ENCODE results near the gene GSK3B.
"Not testable (repeated sequence)": the region's sequence is repeated elsewhere in the genome, so short reads cannot be mapped to it uniquely, and the experiment has no call there.

GSK3B gene

DNA sequence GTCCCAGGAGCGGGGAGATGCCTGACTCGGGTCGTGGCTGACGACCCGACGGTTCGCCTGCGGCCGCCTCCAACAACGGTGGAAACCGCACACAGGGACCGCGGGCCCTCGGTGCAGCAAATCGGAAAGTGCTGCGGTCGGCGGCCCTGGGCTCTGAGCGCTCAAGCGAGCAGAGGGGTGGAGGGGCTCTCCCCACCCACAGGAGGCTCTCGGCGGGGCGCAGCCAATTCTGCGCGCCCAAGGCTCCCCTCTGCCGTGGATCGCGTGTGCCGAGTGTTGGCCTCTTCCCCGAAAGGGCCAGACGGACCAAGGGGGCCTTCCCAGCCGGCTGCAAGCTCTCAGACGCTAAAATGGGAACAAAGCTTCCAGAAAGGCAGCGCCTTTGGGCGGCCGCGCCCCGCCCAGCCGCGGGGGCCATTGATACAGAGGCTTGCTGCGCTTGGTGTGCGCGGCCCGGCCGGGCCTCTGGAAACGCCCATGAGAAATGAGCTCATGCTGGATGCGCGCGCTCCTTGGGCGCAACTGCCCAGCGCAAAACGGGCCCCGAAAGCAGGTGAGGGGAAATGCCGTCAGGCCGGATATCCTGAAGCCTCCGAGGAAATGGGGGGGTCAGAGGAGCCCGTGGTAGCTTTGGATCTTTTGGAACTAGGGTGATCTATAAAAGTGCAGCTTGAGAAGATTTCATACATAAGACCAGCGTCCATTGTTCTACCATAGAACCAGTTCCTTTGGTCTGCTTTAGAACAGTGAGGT lies 1.2 kb upstream of the GSK3B start:
- DNase-seq, result peak; percentile 68 to 69

GRCh38 chr3:120094776-120095225 lies 554 bp upstream of the GSK3B start:
- DNase-seq, result peak in 1 of 2 experiments; percentile 99

DNA sequence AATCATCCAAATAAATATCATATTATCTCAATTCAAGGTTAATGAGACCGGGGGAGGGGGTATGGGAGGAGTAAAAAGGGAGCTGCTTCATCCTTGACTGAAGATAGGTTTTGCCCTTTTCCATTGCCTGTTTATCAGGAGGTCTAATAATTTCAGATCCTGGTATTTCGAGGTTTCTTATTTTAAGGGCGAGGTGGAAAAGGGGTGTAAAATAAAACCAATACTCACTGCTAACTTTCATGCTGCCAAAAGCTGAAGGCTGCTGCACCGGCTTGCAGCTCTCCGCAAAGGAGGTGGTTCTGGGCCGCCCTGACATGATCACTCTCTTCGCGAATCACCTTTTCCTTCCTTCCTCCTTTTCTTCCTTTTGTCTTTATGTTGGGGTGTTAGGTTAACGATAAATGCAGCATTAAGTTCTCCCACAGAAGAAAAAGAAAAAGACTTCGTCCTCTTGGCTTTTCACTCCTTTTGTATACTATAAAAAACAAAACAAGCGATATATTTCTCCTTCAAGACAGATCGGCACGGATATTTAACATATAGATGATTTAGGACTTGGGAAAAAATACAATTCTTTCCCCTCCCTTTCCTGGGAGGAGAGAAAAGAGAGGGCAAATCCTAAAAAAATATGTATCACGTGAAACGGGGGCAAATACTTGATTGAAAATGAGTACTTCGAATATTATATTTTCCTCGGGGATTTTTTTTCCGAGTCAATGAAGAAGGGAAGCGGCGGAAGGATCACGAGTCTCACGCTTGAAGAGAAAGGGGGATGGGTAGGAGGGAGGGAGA lies 932 bp downstream of the GSK3B start:
- DNase-seq, result peak in 1 of 2 experiments; percentile 15

GRCh38 chr3:120092474-120092873 lies 1.8 kb downstream of the GSK3B start:
- DNase-seq, result no peak

DNA sequence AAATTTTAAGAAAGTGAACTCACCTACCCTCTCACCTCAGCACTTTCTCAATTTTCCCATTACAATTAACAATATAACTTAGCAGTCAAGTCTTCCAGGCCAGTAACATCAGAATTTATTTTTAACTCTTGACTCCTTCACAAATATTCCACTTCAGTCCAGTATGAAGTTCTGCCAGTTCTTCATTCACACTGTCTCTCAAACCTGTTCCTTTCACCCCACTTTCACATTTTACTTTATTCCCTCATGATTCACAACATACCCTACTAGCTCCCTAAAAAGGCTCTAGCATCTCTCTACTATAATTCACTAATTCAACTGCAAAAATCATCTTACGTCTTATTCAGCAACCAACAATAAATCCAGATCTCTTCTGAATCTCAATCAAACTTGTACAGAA lies 3.8 kb downstream of the GSK3B start:
- no peak for DNase-seq

DNA sequence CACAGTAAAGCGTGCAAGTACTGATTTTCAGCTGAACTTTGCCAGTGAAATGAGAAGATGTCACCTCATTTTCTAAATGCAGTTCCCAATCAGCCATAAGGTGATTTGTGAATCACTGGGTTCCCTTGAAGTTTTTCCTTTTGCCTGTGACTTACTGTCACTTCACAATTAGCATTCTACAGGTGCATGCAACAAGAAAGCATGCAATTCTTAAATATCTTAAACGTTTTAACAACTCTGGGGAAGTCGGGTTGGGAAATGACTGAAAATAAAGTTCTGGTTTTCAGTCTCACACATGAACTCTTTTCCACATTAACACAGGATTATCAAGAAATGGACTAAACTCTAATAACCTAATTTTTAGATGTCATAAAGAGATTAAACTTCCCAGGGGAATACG lies 5.2 kb downstream of the GSK3B start:
- DNase-seq, result no peak

- DNase-seq, result no peak
These were observed 5.6 kb downstream of the GSK3B start for GRCh38 chr3:120088622-120089021.

GRCh38 chr3:120081719-120082118 lies 12.5 kb downstream of the GSK3B start:
- DNase-seq, result no peak

DNA sequence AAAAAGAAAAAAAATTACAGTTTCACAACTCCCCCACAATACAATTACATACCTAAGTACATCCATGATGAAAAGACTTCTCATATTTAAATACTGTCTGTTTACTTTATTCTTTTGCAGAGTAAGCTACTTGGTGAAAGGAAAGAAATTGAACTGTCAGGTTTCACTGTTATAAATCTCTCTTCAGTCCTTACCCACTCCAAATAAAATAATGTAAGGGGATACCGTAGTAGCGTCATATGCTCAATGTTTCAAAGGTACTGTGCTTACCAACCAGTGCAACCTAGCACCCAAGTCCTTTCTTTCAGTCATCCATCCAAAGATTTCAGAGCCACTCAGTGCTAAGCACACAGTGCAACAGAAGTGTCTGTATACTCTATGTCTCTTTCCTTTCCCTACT lies 13.4 kb downstream of the GSK3B start:
- DNase-seq, result no peak

DNA sequence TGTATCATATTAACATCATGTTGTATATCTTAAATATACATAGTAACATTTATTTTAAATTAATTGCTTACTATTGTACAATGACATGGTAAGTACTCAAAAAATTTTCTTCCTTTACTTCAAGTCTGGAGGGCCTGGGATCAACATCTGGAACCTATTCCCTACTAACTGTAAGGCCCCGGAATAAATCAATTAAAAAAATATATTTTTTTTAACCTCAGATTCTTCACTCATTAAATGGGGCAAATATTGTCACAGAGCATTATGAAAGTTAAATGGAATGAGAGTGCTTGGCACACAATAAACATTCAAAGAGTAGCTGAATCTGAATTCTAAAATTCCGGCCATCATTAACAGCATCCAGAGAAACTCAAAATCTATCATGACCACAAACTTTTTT lies 16.5 kb downstream of the GSK3B start:
- DNase-seq, result no peak

DNA sequence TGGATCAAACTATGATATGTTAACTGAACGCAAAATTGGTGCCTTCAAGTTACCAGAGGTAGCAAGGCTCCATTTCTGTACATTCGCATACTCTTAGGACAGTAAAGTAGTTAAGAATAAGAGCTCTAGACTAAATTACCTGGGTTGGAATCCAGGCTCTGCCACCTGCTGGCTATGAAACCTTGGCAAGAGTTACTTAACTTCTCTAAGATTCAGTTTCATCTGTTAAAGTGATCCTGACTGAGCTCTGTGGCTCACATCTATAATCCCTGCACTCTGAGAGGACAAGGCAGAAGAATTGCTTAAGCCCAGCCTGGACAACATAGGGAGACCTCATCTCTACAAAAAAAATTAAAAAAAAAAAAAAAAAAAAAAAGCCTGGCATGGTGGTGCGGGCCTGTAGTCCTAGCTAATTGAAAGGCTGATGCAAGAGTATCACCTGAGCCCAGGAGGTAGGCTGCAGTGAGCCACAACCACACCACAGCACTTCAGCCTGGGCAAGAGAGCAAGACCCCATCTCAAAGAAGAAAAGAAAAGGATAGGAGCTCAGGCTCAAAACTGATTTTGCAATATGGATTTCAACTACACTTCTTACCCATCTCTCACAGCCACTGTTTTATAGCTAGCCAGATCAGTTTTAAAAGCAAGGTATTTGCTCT lies 21.3 kb downstream of the GSK3B start:
- no peak for DNase-seq

- DNase-seq, result no peak
These were observed 23.0 kb downstream of the GSK3B start for GRCh38 chr3:120071259-120071658.

GRCh38 chr3:120070263-120070981 lies 23.8 kb downstream of the GSK3B start:
- DNase-seq, result no peak

DNA sequence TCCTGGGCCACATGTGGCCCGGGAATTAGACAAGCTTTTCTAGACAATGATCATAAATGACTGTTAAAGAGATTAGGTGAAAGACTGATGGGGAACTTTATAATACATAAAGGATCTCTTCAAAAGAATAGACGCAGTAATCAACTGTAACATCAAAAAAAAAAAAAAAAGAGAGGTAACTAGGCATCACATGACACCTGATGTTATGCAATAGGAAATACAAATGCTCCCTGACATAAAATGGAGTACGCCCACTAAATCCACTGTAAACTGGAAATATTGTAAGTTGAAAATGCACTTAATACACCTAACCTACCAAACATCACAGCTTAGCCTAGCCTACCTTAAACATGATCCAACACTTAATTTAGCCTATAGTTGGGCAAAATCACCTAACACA lies 27.2 kb downstream of the GSK3B start:
- no peak for DNase-seq

GRCh38 chr3:120066634-120067033 lies 27.6 kb downstream of the GSK3B start:
- no peak for DNase-seq

- no peak for DNase-seq
These were observed 29.6 kb downstream of the GSK3B start for GRCh38 chr3:120064641-120065040.

GRCh38 chr3:120062474-120062873 lies 31.8 kb downstream of the GSK3B start:
- DNase-seq, result no peak

DNA sequence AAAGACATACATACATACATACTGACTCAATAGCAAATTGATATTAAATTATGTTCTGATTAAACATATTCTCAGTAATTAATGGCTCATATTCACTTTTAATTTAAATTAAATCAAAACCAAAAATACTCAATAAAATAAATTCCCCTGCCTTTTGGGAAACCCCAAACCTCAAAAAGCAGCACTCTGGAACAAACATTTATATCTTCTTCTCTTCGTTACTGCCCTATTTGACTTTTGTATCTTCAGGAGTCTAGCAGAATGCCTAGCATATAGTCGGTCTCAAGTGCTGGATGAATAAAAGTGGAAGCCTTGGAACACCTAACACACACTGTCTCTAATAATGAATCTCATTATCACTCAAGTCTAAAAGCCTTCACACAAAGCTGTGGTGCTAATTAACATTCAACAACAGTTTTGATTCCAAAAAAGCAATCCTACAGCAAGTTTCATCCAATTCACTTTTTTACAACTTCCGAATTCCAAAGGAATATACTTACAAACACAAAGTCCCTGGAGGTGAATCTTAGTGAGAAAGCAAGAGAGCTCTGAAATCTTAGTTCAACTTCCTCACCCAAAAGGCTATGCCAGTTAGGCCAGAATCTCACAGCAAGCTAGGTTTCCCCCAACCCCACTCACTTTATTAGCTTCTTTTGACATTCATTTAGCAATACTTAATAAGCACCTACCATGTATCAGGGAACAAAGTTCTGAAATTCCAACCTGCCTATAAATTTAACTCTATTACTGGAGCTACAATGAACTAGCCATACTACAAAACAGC lies 35.0 kb downstream of the GSK3B start:
- no peak for DNase-seq

DNA sequence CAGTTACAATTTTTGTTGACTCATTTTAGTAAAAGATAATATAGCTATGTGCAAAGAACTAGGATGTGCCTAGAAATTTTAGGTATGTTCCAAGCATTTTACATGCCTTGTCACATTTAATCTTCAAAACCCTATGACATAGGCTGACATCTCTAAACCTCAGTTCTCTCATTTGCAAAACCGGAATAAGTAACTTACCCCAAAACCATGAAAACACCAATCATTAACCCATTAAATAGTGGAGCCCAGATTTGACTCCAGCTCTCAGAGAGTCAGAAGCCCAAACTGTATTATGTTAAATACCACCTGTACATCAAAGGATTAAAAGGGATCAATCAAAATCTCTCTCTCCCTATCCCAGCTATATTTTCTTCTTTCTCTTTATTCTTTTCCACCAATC lies 36.6 kb downstream of the GSK3B start:
- DNase-seq, result no peak

DNA sequence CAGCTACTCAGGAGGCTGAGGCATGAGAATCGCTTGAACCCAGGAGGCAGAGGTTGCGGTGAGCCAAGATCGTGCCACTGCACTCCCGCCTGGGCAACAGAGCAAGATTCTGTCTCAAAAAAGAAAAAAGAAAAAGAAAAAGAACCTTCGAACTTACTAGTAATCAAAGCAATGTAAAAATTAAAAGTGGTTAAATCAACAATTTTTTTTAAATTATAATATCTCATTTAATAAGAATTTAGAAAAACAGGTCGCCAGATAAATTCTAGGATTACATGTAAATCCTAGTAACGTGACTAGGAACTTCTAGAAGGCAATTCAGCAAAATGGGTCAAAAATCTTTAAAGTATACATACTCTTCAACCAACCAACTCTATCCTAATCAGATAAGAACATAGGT lies 37.2 kb downstream of the GSK3B start:
- no peak for DNase-seq

GRCh38 chr3:120053647-120054046 lies 40.6 kb downstream of the GSK3B start:
- DNase-seq, result not testable (repeated sequence)

- no peak for DNase-seq
These were observed 41.6 kb downstream of the GSK3B start for GRCh38 chr3:120052677-120053076.

All from activated CD4-positive, alpha-beta T cell treated with anti-CD3 and anti-CD28 coated beads, Interleukin-2, amount 50 U/mL, for 4 hours (primary cell).